GM12878 (cell line): ENCODE results near the gene ALDH3B2. TPM values are rescaled to one million over a fixed set of nuclear protein-coding genes. Genes with fewer than 3 reads are reported as not detected.

ENCODE experiments used
- BHLHE40 ChIP-seq, 2 experiments: fragments of 450-650 bp in 1 of 2; IDR thresholded peaks; 2 replicates each; pipeline ENCODE4 v1.6.1; 2011 to 2017; ENCODE audit warnings: low read depth in 2 of 2, borderline replicate concordance in 1 of 2, improper control_type of control experiment in 1 of 2, low read length in 1 of 2, mild to moderate bottlenecking in 1 of 2
- CTCF ChIP-seq, 3 experiments: IDR thresholded peaks in 2 of 3; conservative IDR thresholded peaks in 1 of 3; 2 replicates each; pipeline ENCODE4 v1.5.1; 2011; ENCODE audit warnings: low read depth in 3 of 3, low read length in 3 of 3, mild to moderate bottlenecking in 3 of 3, control low read depth in 2 of 3, moderate library complexity in 2 of 3, inconsistent platforms in 1 of 3, mixed read lengths in 1 of 3; ENCODE audit not compliant: control insufficient read depth in 2 of 3, insufficient read depth in 1 of 3; ENCODE audit errors: extremely low read depth in 1 of 3
- EED ChIP-seq: sonication (generic); IDR thresholded peaks from 2 replicates; pipeline ENCODE4 v1.6.1; 2016; ENCODE audit warnings: antibody characterized with exemption, low read depth
- EP300 ChIP-seq, 2 experiments: fragments of 150-350 bp in 1 of 2; IDR thresholded peaks; 2 replicates each; pipeline ENCODE4 v1.6.1; 2011 to 2012; ENCODE audit warnings: low read depth in 2 of 2, low read length in 2 of 2, borderline replicate concordance in 1 of 2, improper control_type of control experiment in 1 of 2, inconsistent platforms in 1 of 2; ENCODE audit not compliant: control insufficient read depth in 1 of 2
- GATAD2B ChIP-seq: fragments of 450-650 bp; conservative IDR thresholded peaks from 2 replicates; pipeline ENCODE4 v1.6.1; 2017; ENCODE audit warnings: low read depth, mild to moderate bottlenecking, moderate library complexity
- NKRF ChIP-seq: fragments of 450-650 bp; conservative IDR thresholded peaks from 2 replicates; pipeline ENCODE4 v1.6.1; 2017; ENCODE audit warnings: mild to moderate bottlenecking, moderate library complexity
- RBBP5 ChIP-seq: fragments of 200-600 bp; sonication (generic); conservative IDR thresholded peaks from 2 replicates; pipeline ENCODE4 v1.6.1; 2016
- SIX5 ChIP-seq: IDR thresholded peaks from 2 replicates; pipeline ENCODE4 v1.6.1; 2011; ENCODE audit warnings: mild to moderate bottlenecking, low read depth, low read length, moderate library complexity; ENCODE audit not compliant: severe bottlenecking
- SMAD5 ChIP-seq: IDR thresholded peaks from 2 replicates; pipeline ENCODE4 v1.6.1; 2016; ENCODE audit warnings: antibody characterized with exemption, low read depth
- SP1 ChIP-seq: IDR thresholded peaks from one replicate; pipeline ENCODE4 v1.6.1; 2011; ENCODE audit warnings: low read depth, low read length
- SRF ChIP-seq, 2 experiments: IDR thresholded peaks; 2 replicates each; pipeline ENCODE4 v1.6.1; 2011; ENCODE audit warnings: low read depth in 2 of 2, low read length in 2 of 2, mild to moderate bottlenecking in 1 of 2, moderate library complexity in 1 of 2
- USF1 ChIP-seq: IDR thresholded peaks from 2 replicates; pipeline ENCODE4 v1.6.1; 2011; ENCODE audit warnings: borderline replicate concordance, low read depth, mild to moderate bottlenecking, moderate library complexity, mixed read lengths, low read length; ENCODE audit not compliant: insufficient read depth; ENCODE audit errors: extremely low read length
- YY1 ChIP-seq: IDR thresholded peaks from 2 replicates; pipeline ENCODE4 v1.6.1; 2011; ENCODE audit warnings: low read depth, mild to moderate bottlenecking, low read length
- ZBTB40 ChIP-seq: fragments of 450-650 bp; IDR thresholded peaks from 2 replicates; pipeline ENCODE4 v1.6.1; 2016; ENCODE audit warnings: mild to moderate bottlenecking, moderate library complexity, borderline replicate concordance
- ZNF207 ChIP-seq: fragments of 450-650 bp; IDR thresholded peaks from 2 replicates; pipeline ENCODE4 v1.6.1; 2014; ENCODE audit warnings: antibody characterized with exemption, mild to moderate bottlenecking, borderline replicate concordance
- ZNF217 ChIP-seq: fragments of 450-650 bp; IDR thresholded peaks from 2 replicates; pipeline ENCODE4 v1.6.1; 2017; ENCODE audit warnings: antibody characterized with exemption, mild to moderate bottlenecking
- ZNF384 ChIP-seq: IDR thresholded peaks from 2 replicates; pipeline ENCODE4 v1.6.1; 2012; ENCODE audit warnings: low read depth, mild to moderate bottlenecking, low read length, improper control_type of control experiment, borderline replicate concordance
- ZNF622 ChIP-seq: fragments of 450-650 bp; IDR thresholded peaks from 2 replicates; pipeline ENCODE4 v1.6.1; 2017; ENCODE audit warnings: mild to moderate bottlenecking, inconsistent platforms
- ZSCAN29 ChIP-seq: fragments of 450-650 bp; IDR thresholded peaks from 2 replicates; pipeline ENCODE4 v1.6.1; 2017; ENCODE audit warnings: mild to moderate bottlenecking, moderate library complexity
- polyA plus RNA-seq, 11 experiments: library from polyadenylated mRNA; depleted of rRNA in 4 of 11; unstranded in 6 of 11; stranded (reverse) in 5 of 11; fragments of >200 nt; fragmentation: Nextera tagmentation in 4 of 11; fragmentation: Illumina TruSeq in 1 of 11; extraction: Ambion mirVana in 4 of 11; extraction: Trizol in 1 of 11; gene quantifications; 1 replicate in 1 of 11; 2 replicates in 10 of 11; pipeline versions ENCODE4 v1.2.1 to v1.2.3, GENCODE V29; 2011 to 2016; ENCODE audit warnings: inconsistent platforms in 2 of 11, missing spikeins in 2 of 11, low read depth in 1 of 11
- total RNA-seq, 4 experiments: library from RNA; depleted of rRNA in 3 of 4; stranded (reverse); fragments of >200 nt in 3 of 4; fragmentation: Illumina TruSeq in 1 of 4; extraction: Trizol in 1 of 4; gene quantifications; 2 replicates each; pipeline versions ENCODE4 v1.2.1 to v1.2.3, GENCODE V29; 2013 to 2021

The ALDH3B2 gene
- total and polyA plus RNA-seq, 10 of the 15 experiments (the other 5 are each of a cell fraction or from before 2014, with no cell fraction given): 0.09 to 0.17 TPM; not detected in 8

GRCh38 chr11:67630228-67630942 lies 44.0 kb downstream of the ALDH3B2 start (continued):
- TF ChIP-seq SRF (IDR thresholded peaks at IDR 0.05; ENCODE audit: low read depth in 2 of 2, low read length in 2 of 2): peak; percentile 41 to 74; a peak in 2 of 4 replicates
- TF ChIP-seq ZSCAN29: no peak
- no peak for TF ChIP-seq EP300 (IDR thresholded peaks at IDR 0.05; ENCODE audit: borderline replicate concordance in 1 of 2, control insufficient read depth in 1 of 2, low read depth in 2 of 2, low read length in 2 of 2)
- no peak for TF ChIP-seq SMAD5
- peak; percentile 54 to 72 (median 67) for TF ChIP-seq CTCF (IDR thresholded peaks at IDR 0.05 in 2 of 3, conservative IDR thresholded peaks at IDR 0.05 in 1 of 3; ENCODE audit: control insufficient read depth in 2 of 3, extremely low read depth in 1 of 3, insufficient read depth in 1 of 3, low read depth in 3 of 3, low read length in 3 of 3)
- no peak for TF ChIP-seq RBBP5
- no peak for TF ChIP-seq ZNF217
- TF ChIP-seq USF1: no peak
- TF ChIP-seq ZNF384: no peak
- TF ChIP-seq NKRF: peak; percentile 50; the same call in 1 of the 2 replicates
- peak; percentile 87 for TF ChIP-seq GATAD2B
- TF ChIP-seq EED: peak; percentile 31; the same call in 1 of the 2 replicates
- peak; percentile 38; the same call in 1 of the 2 replicates for TF ChIP-seq ZNF207
- no peak for TF ChIP-seq SIX5
- peak; percentile 55; the same call in 1 of the 2 replicates for TF ChIP-seq YY1
- peak; percentile 28 for TF ChIP-seq SP1
- TF ChIP-seq BHLHE40 (IDR thresholded peaks at IDR 0.05; ENCODE audit: borderline replicate concordance in 1 of 2, low read depth in 2 of 2, low read length in 1 of 2): peak in 1 of 2 experiments; percentile 35; a peak in 1 of 4 replicates
- no peak for TF ChIP-seq ZNF622
- TF ChIP-seq ZBTB40: no peak
